CD4-positive, alpha-beta T cell treated with Interleukin-15 for 1 hour (primary cell): ENCODE results near the gene ATP5F1D.

Experiments used
- DNase-seq: peaks from one replicate; pipeline ENCODE4 v3.0.0-alpha.2; 2020

ATP5F1D gene

DNA sequence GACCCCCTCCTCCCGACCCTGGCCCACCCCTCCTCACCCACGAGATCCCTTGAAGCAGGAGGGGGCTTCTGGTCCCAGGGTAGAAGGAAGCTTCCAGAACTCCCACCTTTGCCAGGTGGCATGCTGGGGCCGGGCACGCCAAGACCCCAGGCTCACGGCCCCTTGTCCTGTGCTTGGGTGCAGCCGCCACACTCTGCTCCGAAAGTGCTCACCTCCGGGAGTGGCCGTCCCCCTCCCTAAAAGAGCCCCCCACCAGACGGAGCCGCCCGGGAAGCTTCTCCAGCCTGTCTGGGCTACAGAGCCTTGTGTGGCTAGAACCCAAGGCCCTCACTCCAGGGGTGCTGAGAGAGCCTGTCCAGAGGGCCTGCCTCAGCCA is 42.4 kb downstream of the ATP5F1D start:
- no peak for DNase-seq

DNA sequence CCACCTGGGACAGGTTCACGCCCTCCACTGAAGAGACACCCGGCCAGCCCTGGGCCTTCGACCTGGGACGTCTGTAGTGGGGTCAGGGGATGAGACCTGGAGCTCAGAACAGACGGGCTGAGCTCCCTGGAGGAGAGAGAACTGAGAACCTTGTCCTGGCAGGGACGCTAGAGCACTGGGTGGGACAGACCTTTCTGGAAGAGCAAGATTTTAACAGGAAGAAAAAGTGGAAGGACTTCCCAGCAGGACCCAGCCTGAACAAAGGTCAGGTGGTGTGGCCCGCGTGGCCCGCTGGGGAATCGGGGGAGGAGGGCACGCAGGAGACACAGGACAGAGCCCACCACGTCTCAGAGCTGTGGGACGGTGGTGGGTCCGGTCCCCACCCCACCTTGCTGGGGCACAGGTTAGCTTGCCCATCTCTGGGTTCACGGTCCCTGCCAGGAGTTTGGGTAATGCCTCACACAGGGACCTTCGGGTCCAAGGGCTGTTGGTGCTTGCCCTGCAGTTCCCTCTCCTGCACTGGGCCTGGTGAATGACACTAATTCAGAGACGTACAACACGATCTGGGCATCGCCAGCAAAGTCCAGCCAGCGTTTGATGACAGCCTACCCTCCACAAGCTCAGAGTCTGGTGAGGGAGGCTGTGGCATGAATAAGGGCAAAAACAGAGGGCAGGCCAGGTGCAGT is 42.9 kb downstream of the ATP5F1D start:
- no peak for DNase-seq

DNA sequence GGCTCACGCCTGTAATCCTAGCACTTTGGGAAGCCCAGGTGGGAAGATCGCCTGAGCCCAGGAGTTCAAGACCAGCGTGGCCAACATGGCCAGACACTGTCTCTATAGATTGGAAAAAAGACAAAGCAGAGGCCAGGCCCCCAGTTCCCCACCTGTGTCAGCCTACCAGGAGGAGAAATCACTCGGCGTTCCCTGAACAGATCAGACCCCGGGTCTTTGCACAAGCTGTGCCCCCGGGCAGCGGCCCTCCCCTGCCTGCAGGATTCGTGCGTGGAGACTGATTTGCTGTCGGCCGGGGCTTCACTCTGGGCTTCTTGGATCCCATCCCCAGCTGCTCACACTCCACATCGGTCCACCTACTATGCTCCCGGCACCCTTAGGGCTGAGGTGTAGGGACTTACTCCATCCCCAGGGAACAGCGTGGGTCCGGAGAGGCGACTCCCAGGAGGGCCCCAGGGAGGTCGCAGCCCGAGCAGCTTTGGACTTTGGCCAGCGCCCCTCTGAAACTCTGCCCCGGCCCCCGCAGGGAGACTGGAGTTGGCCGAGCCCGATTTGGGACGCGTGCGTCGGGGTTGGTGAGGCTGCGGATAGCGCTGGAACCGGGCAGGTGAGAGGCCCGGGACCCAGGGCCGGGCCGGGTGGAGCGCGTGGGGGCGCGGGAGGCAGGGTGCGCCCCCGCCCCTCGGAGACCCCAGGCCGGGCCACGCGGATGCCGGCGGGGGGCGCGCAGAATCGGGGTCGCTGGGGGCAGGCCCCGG is 43.6 kb downstream of the ATP5F1D start:
- DNase-seq, result no peak

DNA sequence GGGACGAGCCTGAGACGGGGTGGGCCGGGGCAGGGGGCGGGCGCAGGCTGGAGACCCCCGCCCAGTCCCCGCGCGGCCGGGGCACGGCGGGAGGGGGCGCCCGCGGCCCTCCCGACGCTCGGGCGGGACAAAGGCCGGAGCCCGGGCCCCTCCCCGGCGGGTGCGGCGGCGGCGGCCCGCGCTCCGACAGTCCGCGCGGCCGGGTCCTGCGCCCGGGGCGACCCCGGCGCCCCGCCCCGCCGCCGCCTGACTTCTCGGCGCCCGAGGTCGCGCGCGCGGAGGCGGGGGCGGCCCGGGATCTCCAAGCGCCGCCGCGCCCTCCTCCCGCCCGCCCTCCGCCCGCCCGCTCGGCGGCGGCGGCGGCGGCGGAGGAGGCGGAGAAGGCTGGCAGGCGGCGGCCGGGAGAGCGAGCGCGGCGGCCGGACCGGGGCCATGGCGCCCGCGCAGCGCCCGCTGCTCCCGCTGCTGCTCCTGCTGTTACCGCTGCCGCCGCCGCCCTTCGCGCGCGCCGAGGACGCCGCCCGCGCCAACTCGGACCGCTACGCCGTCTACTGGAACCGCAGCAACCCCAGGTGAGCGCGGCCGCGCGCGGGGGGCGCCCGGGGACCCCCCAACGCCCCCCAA is 44.3 kb downstream of the ATP5F1D start, which contains the start of gene EFNA2:
Gene EFNA2 (plus strand): TSS at position 137 of the 624 bp plus-strand sequence. CDS start 296 bp downstream, at position 433.
- DNase-seq, result no peak

DNA sequence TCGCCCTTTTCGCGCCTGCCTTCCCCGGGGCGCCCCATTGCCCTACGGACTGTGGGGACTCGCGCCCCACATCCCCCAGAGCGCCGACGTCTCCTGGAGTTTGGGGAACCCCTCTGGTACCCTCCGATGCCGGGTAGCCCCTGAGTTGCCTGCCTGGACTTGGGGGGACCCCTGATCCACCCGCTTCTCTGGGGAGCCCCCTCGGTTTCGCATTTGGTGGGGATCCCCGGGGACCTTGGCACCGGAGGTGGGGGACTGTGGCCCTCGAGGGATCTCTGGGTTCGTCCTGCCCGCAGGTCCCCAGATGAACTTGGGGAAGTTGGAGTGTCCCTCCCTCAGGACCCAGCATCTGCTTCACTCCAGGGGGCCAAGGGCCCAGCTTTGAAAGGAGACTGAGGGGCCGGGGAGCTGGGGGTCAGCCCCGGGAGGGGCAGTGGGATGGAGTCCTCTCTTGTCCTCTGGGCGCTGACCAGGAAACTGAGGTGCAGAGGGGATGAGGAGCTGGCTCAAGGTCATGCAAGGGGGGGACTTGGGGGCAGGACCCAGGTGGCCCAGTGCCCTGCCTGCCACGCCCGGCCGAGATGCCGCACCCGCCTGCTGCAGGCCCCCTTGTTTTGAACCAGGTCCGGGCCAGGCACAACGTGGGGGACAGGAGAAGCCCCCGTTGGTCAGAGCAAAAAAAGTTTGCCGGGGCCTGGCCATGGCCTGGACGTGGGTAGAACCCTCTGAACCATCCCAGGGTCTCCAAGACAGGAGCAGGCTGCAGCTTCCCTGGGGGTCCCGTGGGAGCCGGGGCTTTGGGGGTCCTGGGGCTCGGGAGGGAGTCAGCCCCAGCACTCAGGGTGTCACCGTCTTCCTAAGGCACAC is 45.2 kb downstream of the ATP5F1D start:
- no peak for DNase-seq

DNA sequence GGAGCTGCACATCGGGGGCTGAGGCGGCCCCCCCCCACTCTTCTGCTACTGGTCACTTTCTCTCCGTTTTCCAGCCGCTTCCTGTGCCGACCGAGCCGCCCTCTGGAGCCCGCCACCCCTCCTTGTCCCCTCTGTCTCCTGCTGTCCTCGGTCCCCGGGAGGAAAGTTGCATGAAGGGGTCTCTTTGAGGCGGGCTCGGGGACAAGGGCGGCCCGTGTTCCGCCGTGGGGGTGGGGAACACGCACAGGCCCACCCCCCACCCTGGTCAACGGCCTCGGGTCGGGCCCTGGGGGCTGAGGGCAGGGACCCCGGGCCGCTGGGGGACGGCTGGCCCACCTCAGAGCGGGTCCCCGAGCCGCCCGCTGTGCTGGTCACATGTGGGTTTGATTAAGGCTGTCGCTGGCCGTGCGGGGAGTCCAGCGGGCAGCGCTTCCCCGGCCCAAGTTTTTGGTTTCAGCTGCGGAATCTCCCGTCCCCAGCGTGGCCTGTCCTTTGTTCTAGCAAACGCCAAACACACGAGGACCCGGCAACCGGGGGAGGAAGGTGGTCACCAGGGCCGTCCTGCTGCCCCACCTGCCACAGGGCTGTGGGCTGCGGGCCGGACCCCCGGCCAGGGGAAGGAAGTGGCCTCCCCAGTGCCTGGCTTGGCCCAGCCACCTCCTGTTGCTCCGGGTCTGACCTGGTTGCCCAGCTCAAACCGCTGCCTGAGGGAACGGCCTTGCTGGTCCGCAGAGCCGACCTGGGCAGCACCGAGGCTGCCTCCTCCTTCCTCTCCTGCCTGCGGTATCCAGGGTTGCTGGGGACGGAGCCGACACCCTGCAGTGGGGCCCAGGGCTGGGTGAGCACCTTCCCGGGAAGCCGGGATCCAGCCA is 46.0 kb downstream of the ATP5F1D start:
- DNase-seq, result no peak

DNA sequence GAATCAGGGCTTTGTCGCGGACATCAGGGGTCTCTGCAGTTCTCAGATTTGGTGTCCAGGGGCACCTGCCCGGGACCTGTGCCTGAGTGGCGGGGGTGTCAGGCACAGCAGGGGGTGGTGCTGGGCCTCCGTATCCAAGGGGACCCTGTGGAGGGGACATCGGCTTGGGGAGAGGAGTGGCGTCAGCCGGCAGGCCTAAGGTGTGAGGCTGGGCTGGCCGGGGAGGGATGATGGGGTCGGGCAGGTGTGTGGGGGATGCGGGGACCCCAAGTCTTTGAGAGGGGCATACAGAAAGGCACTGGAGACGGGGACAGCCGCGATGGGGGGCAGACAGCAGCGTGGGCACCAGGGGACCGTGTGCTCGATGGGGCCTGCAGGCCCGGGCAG is 46.7 kb downstream of the ATP5F1D start:
- DNase-seq, result no peak

DNA sequence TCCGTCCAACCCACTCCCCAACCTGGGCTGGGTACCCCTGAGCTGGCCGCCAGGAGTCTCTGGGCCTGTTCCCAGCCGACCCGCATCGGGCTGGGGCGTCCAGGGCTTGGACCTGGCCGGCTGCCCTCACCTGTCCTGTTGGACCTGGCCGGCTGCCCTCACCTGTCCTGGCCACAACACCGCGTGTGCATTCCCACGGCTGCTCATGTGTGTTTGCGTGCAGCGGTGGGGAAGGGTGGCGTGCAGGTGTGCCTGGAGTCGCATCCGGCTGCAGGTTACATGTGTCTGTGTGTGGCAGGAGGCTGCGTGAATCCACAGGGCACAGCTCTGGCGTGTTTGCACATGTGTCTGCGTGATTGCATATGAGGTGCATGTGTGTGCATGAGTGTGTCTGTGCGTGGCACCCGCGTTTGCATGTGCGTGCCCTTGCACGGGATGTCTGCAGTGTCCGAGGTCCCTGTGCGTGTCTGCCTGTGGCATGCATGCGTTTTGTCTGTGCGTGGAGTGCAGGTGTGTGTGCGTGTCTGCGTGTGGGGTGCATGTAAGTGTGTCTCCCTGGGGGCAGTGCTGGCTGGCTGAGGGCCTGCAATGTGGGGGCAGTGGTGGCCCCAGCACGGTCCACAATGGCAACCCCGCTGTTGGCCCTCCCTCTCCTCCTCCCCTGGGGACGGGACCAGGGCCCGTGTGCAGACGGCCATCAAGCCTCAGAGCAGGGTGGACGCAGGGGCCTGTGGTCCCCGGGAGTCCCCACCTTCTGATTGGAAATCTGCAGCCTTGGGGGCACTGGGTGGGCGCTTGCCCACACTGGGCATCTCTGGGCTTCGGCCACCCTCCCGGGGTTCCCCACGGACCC is 47.5 kb downstream of the ATP5F1D start:
- no peak for DNase-seq

DNA sequence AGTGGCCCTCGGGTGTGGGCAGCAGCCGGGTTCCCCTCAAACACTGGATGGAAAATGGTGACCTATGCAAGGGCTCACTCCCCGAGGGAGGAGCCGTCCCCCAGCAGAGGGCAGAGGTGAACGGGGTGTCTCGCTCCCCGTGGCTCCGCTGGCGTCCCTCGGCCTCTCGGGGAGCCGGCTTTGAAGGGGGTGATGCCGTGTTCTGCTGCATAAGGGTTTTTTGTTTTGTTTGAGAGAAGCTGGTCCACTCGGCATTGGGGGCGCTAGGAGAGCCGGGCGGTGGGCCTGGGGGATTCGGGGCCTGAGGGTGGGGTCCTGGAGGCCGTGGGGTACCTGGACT is 48.1 kb downstream of the ATP5F1D start:
- DNase-seq, result no peak

DNA sequence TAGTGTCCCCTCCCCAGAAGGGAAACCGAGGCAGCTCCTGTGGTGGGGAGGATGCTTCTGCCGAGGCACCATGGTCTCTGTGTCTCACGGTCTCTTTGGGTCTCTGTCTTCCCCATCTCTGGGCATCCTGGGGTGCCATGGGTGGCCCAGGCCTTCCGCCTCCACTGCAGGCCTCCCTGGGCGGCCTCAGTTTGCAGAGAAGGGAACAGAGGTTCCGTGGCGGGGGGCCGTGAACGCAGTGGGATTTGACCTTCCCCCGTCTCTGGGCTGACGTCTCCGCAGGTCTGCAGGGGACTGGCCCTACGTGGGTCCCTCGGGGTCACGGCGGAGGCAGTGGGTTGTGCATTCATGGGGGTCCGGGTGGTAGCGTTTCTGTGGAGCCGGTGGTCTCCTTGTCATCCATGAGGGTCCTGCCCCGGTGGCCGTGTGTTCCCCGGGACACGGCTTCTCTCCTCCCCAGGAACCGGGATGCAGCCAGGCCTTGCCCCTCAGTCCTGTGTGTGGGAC is 48.7 kb downstream of the ATP5F1D start:
- no peak for DNase-seq

DNA sequence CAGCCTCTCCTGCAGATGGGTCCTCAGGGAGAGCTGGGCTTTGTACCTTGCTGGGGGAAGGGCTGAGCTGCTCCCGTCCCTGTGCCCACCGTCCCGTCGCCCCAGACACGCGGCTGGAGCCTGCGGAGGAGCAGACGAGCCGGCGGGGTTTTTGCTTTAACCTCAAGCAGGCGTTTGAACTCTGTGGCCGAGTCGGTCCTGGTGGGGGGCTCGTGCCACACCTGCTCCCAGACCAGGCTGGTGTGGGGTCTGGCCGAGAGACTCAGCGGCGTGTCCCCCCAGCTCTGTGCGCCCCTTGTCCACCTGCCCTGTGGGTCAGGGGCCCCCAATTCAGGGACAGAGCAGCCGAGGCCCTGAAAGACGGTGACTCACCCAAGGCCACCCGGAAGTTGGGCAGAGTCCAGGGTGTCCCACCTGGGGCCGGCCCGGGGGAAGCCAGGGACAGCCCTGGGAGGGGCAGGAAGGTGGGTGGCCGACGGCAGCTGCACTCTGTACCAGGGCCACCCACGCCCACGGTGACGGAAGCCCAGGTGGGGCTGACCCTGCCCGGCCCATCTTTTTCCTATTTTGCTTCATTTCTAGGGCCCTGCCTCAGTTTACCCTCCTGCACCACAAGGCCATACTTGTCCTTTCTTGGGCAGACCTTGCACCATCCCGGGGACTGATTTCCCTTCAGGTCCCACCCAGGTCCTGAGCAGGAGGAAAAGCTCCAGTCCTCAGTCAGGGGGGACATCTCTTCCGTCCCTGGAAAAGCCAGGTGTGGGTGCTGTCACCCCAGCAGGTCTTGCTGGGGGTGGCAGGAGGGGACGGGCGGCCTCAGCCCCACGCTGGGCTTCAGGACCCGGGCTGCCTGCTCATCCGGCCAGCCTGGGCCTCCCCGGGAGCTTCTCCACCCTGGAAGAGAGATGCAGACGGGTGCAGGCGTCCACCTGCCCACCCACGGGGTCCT is 49.4 kb downstream of the ATP5F1D start:
- no peak for DNase-seq

DNA sequence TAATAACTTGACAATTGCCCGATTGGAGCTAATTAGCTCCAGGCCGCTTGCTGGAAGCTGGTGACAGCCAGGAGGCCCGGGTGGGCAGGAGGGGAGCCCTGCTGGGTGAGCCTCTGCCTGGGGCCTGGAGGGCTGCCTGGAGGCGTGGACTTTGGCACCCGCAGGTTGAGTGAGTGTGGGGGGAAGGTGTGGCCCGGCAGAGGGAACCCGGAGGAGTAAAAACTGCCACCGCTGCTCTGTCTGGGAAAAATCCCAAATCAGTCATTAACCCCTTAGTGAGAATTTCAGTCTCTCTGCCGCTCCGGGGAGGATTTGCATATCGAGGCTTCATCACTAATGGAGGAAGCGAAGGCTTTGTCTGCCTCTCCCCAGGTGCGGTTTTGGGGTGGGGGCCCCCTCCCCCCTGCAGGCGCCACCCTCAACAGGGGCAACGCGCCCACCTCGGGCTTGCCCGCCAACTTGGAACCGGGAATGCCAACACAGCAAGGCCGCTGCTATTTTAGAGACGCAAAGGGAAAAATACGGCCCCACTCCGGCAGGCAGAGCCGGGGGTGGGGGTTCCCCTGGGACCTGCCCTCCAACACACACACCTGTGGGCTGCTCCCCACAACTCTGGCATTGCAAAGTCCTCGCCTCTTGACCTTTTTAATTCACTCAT is 50.3 kb downstream of the ATP5F1D start:
- DNase-seq, result no peak

DNA sequence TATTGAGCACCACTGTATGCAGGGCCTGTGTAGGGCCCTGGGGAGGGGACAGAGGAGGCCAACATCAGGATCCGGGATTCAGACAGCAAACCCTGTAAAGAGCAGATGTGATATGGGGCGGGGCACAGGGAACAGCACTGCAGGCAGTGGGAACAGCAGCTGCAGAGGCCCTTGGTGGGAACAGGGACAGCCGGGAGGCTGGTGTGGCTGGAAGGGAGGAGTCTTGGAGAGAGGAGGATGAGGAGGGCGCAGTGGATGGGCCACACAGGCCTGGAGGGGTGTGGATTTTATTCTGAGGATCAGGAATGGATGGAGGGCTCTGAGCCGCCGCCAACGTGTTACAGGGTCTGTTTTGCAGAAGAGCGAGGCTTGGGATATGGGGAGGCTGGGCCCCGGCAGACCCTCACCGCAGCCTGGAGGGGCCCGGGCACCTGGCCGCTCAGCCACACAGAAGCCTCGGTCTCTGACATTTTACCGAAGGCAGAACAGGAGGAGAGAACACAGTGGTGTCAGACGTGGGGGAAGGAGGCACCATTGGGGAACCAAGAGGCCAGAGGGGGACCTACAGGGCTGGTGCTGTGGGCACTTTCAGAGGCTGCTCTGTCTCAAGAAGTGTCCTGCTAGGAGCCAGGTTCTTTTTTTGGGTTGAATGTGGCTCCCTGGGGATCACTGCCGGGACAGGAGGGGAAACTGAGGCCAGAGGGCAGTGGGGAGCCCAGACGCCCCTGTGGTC is 51.0 kb downstream of the ATP5F1D start:
- DNase-seq, result no peak

DNA sequence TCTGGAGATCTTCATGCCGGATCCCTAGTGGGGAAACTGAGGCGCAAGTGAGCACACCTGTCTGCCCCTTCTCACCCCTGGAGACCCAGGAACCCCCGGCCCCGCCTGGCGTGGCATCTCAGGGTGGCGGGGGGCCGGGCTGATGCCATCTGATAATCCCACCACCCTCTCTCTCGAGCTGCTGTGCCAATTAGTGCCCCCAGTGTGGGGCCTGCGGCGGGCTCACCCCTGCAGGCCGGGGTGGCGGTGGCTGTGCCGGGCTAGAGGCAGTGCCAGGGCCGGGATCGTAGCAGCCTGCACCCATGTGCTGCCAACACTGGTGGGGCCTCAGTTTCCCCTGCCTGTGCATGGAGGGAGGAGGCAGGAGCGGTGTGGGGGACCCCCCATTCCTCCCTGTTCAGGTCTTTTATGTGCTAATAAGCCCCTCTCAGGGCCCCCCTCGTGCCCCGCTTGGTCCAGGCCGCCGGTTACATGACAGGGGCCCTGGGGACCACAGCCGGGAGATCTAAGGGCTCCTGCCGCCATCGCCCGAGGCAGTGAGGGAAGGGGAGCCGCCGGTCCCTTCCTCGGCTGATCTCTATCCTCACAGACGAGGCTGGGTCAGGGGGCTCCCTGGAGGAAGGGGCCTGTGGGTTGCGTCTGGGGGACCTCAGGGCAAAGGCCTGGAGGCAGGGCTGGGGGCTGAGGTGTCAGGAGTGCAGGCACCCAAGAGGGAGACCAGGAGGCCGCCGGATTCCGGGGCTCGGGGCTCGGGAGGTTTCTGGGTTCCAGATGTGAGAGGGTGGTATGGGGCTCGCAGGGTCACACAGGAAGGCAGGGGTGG is 52.4 kb downstream of the ATP5F1D start:
- no peak for DNase-seq
